Measurements from ENCODE around the gene PCDHA12. TPM values are rescaled to one million over a fixed set of nuclear protein-coding genes. Genes with fewer than 3 reads are reported as not detected.

Gene PCDHA12
- total RNA-seq: not detected in 2 replicates

GRCh38 chr5:140875085-140876065 lies at the start of gene PCDHA12:
Gene PCDHA12 (plus strand): TSS chr5:140875308. CDS start chr5:140875473, 165 bp downstream.

GRCh38 chr5:140827704-140828361 lies 47.3 kb upstream of the PCDHA12 start, which contains the start of gene PCDHA6:
Gene PCDHA6 (plus strand): TSS chr5:140827960. CDS start chr5:140828092, 132 bp downstream.

GRCh38 chr5:140833993-140834392 lies 41.1 kb upstream of the PCDHA12 start, which contains the start of gene PCDHA7:
Gene PCDHA7 (plus strand): TSS chr5:140834269. CDS start chr5:140834384, 115 bp downstream.

GRCh38 chr5:140840978-140841962 lies 33.8 kb upstream of the PCDHA12 start, which contains the start of gene PCDHA8:
Gene PCDHA8 (plus strand): TSS chr5:140841187. CDS start chr5:140841322, 135 bp downstream.

GRCh38 chr5:140848139-140849102 lies 26.7 kb upstream of the PCDHA12 start, which contains the start of gene PCDHA9:
Gene PCDHA9 (plus strand): TSS chr5:140848382. CDS start chr5:140848496, 114 bp downstream.

GRCh38 chr5:140855772-140856674 lies 19.1 kb upstream of the PCDHA12 start, which contains the start of gene PCDHA10:
Gene PCDHA10 (plus strand): TSS chr5:140855897. CDS start chr5:140856049, 152 bp downstream.

GRCh38 chr5:140868721-140869554 lies 6.2 kb upstream of the PCDHA12 start, which contains the start of gene PCDHA11:
Gene PCDHA11 (plus strand): TSS chr5:140868957. CDS start chr5:140869104, 147 bp downstream.

GRCh38 chr5:140881889-140882590 lies 6.9 kb downstream of the PCDHA12 start, which contains the start of gene PCDHA13:
Gene PCDHA13 (plus strand): TSS chr5:140882124. CDS start chr5:140882269, 145 bp downstream.

GRCh38 chr5:140925806-140926442 lies 50.8 kb downstream of the PCDHA12 start, which contains the start of gene PCDHAC1:
Gene PCDHAC1 (plus strand): TSS chr5:140926299. CDS start chr5:140926893, 594 bp downstream.

Other genes starting within 250 kb of the PCDHA12 start
- gene CD14, start 242.1 kb upstream of the PCDHA12 start, total RNA-seq: 0.17 and 4.3 TPM in 2 replicates
- 8.6 and 11.8 TPM in 2 replicates for gene TMCO6, start 235.9 kb upstream of the PCDHA12 start, total RNA-seq
- 52.4 and 86.2 TPM in 2 replicates for gene NDUFA2, start 227.7 kb upstream of the PCDHA12 start, total RNA-seq
- 49.4 and 66.8 TPM in 2 replicates for gene IK, start 227.5 kb upstream of the PCDHA12 start, total RNA-seq
- 11.1 and 14.2 TPM in 2 replicates for gene WDR55, start 210.4 kb upstream of the PCDHA12 start, total RNA-seq
- not detected in 2 replicates for gene DND1, start 201.7 kb upstream of the PCDHA12 start, total RNA-seq
- 51.8 and 56.4 TPM in 2 replicates for gene HARS1, start 183.9 kb upstream of the PCDHA12 start, total RNA-seq
- 15.4 and 18.9 TPM in 2 replicates for gene HARS2, start 183.9 kb upstream of the PCDHA12 start, total RNA-seq
- 26.7 and 33.5 TPM in 2 replicates for gene ZMAT2, start 174.9 kb upstream of the PCDHA12 start, total RNA-seq
- gene PCDHA1, start 89.2 kb upstream of the PCDHA12 start, total RNA-seq: not detected in 2 replicates
- gene PCDHA2, start 80.5 kb upstream of the PCDHA12 start, total RNA-seq: not detected in 2 replicates
- gene PCDHA3, start 74.3 kb upstream of the PCDHA12 start, total RNA-seq: 0.12 TPM in 1 of 2 replicates, not detected in the other
- gene PCDHA4, start 68.2 kb upstream of the PCDHA12 start, total RNA-seq: 0.23 TPM in 1 of 2 replicates, not detected in the other
- under 0.01 TPM in 1 of 2 replicates, not detected in the other for gene PCDHA5, start 53.7 kb upstream of the PCDHA12 start, total RNA-seq
- 0.17 and 0.35 TPM in 2 replicates for gene PCDHA6, start 47.3 kb upstream of the PCDHA12 start, total RNA-seq
- 0.09 and 0.12 TPM in 2 replicates for gene PCDHA7, start 41.0 kb upstream of the PCDHA12 start, total RNA-seq
- gene PCDHA8, start 34.1 kb upstream of the PCDHA12 start, total RNA-seq: 0.09 TPM in 1 of 2 replicates, not detected in the other
- gene PCDHA9, start 26.9 kb upstream of the PCDHA12 start, total RNA-seq: not detected in 2 replicates
- under 0.01 TPM in 2 replicates for gene PCDHA10, start 19.4 kb upstream of the PCDHA12 start, total RNA-seq
- not detected in 2 replicates for gene PCDHA11, start 6.4 kb upstream of the PCDHA12 start, total RNA-seq
- gene PCDHA13, start 6.8 kb downstream of the PCDHA12 start, total RNA-seq: not detected in 2 replicates
- under 0.01 and 0.34 TPM in 2 replicates for gene PCDHAC1, start 51.0 kb downstream of the PCDHA12 start, total RNA-seq
- 0.60 and 2.6 TPM in 2 replicates for gene PCDHAC2, start 91.2 kb downstream of the PCDHA12 start, total RNA-seq
- gene PCDHB1, start 176.1 kb downstream of the PCDHA12 start, total RNA-seq: not detected in 2 replicates
- 0.09 and 0.93 TPM in 2 replicates for gene PCDHB2, start 219.3 kb downstream of the PCDHA12 start, total RNA-seq
- 0.23 TPM in 1 of 2 replicates, not detected in the other for gene PCDHB3, start 225.2 kb downstream of the PCDHA12 start, total RNA-seq
- gene PCDHB4, start 246.5 kb downstream of the PCDHA12 start, total RNA-seq: 0.35 and 0.94 TPM in 2 replicates

Measured in pericardium fibroblast (primary cell).